Measurements from ENCODE around the gene RNASEH2B. TPM values are rescaled to one million over a fixed set of nuclear protein-coding genes. Genes with fewer than 3 reads are reported as not detected.

RNASEH2B gene
- total and polyA plus RNA-seq, 9 of the 15 experiments (the other 6 are each of a cell fraction or from before 2014, with no cell fraction given), result 26.3 to 109 (median 62.5) TPM

GRCh38 chr13:51004918-51005460 lies 95.4 kb downstream of the RNASEH2B start:
- ATAC-seq, result no peak
- no peaks in the 10 kb centered on the region for H4K20me1 ChIP-seq (replicated peaks; ENCODE audit: control insufficient read depth, insufficient read depth, low read length)
- H3K9me1 ChIP-seq (ENCODE audit: control insufficient read depth, insufficient read depth, low read length), result no peaks in the 10 kb centered on the region
- no peaks in the 10 kb centered on the region for H3K36me3 ChIP-seq (ENCODE audit: control insufficient read depth, insufficient read depth, low read length)
- in situ Hi-C loops (cut with MboI) (no loop called here), intact Hi-C loops (cut with micrococcal nuclease) (no loop called here)
- H3K27ac ChIP-seq (ENCODE audit: extremely low read depth, low read depth, low read length), result no peak overlapping the region
- no peak overlapping the region for H3K4me3 ChIP-seq
- H3K9me3 ChIP-seq (replicated peaks; ENCODE audit: control insufficient read depth, insufficient read depth, low read depth, low read length), result no peaks in the 10 kb centered on the region
- BruUV-seq (replicated peaks), result no TSS peak
- no peak overlapping the region for H3K4me2 ChIP-seq (ENCODE audit: insufficient read depth, low read length)
- peaks cover 11 to 22% of the 10 kb centered on the region in 2 experiments; a peak in 4 of 5 replicates for H3K27me3 ChIP-seq (ENCODE audit: control insufficient read depth in 2 of 2, insufficient read depth in 2 of 2, low read length in 2 of 2)
- H2AFZ ChIP-seq (ENCODE audit: low read depth, low read length), result no peak overlapping the region
- H3K9ac ChIP-seq (ENCODE audit: insufficient read depth in 1 of 2, low read depth in 2 of 2, low read length in 2 of 2), result no peak overlapping the region
- H3K79me2 ChIP-seq (ENCODE audit: control insufficient read depth, insufficient read depth, low read length), result no peaks in the 10 kb centered on the region
- TF ChIP-seq GABPA (tag; conservative IDR thresholded peaks at IDR 0.05; ENCODE audit: low read depth), result 0 out of 2 replicates have a peak, but pooled peaks have one; percentile 26
- no peak for TF ChIP-seq E2F3 (CRISPR knock-in tag; IDR thresholded peaks at IDR 0.05)
- no peak for FAIRE-seq
- ChIA-PET POLR2A (interaction anchor here (0.6 kb wide), 1 partner anchor 834 kb away, joined by 3 read pairs; no protein-coding TSS in a partner anchor), CTCF (ENCODE audit: low intra/inter-chr PET ratio) (no interaction called here)
- H3K4me1 ChIP-seq (replicated peaks in 1 of 2; ENCODE audit: control insufficient read depth in 2 of 2, insufficient read depth in 2 of 2, low read length in 2 of 2), result no peaks in the 10 kb centered on the region
- DNase-seq (ENCODE audit: extremely low read depth in 1 of 4, low spot score in 3 of 4), result no peak
- 0% methylated on average over 1 of the region's 3 CpGs for WGBS (ENCODE audit: insufficient coverage, low coverage, missing lambda C conversion rate)

GRCh38 chr13:51005566-51005965 lies 96.0 kb downstream of the RNASEH2B start:
- no peaks in the 10 kb centered on the region for H3K79me2 ChIP-seq (ENCODE audit: control insufficient read depth, insufficient read depth, low read length)
- H3K4me2 ChIP-seq (ENCODE audit: insufficient read depth, low read length), result no peak overlapping the region
- ChIA-PET CTCF (ENCODE audit: low intra/inter-chr PET ratio) (no interaction called here), POLR2A (interaction anchor here (1.5 kb wide), 1 partner anchor 10 kb away, joined by 4 read pairs; no protein-coding TSS in a partner anchor)
- no peaks in the 10 kb centered on the region for H3K9me1 ChIP-seq (ENCODE audit: control insufficient read depth, insufficient read depth, low read length)
- H3K4me1 ChIP-seq (replicated peaks in 1 of 2; ENCODE audit: control insufficient read depth in 2 of 2, insufficient read depth in 2 of 2, low read length in 2 of 2), result no peaks in the 10 kb centered on the region
- no peak overlapping the region for H3K4me3 ChIP-seq
- H4K20me1 ChIP-seq (replicated peaks; ENCODE audit: control insufficient read depth, insufficient read depth, low read length), result no peaks in the 10 kb centered on the region
- H2AFZ ChIP-seq (ENCODE audit: low read depth, low read length), result no peak overlapping the region
- ATAC-seq (no peak), DNase-seq (ENCODE audit: extremely low read depth in 1 of 4, low spot score in 3 of 4) (no peak), FAIRE-seq (no peak)
- in situ Hi-C loops (cut with MboI) (no loop called here), intact Hi-C loops (cut with micrococcal nuclease) (no loop called here)
- H3K36me3 ChIP-seq (ENCODE audit: control insufficient read depth, insufficient read depth, low read length), result no peaks in the 10 kb centered on the region
- BruUV-seq (replicated peaks), result no TSS peak
- WGBS (ENCODE audit: insufficient coverage, low coverage, missing lambda C conversion rate), result 0% methylated on average over 4 of the region's 4 CpGs
- peaks cover 11 to 17% of the 10 kb centered on the region in 2 experiments; a peak in 4 of 5 replicates for H3K27me3 ChIP-seq (ENCODE audit: control insufficient read depth in 2 of 2, insufficient read depth in 2 of 2, low read length in 2 of 2)
- H3K9me3 ChIP-seq (replicated peaks; ENCODE audit: control insufficient read depth, insufficient read depth, low read depth, low read length), result no peaks in the 10 kb centered on the region
- H3K9ac ChIP-seq (ENCODE audit: insufficient read depth in 1 of 2, low read depth in 2 of 2, low read length in 2 of 2), result no peak overlapping the region
- H3K27ac ChIP-seq (ENCODE audit: extremely low read depth, low read depth, low read length), result no peak overlapping the region
- 0 out of 2 replicates have a peak, but pooled peaks have one; percentile 23 for TF ChIP-seq RAD51 (IDR thresholded peaks at IDR 0.05; ENCODE audit: borderline replicate concordance, low read depth)
- TF ChIP-seq ZNF785 (CRISPR knock-in tag; IDR thresholded peaks at IDR 0.05), result no peak
- TF ChIP-seq SMARCA4 (IDR thresholded peaks at IDR 0.05), result no peak
- TF ChIP-seq HEY1 (CRISPR knock-in tag; IDR thresholded peaks at IDR 0.05; ENCODE audit: borderline replicate concordance), result no peak
- TF ChIP-seq ARHGAP35 (IDR thresholded peaks at IDR 0.05; ENCODE audit: partially characterized antibody), result no peak
- TF ChIP-seq ZNF586 (CRISPR knock-in tag; conservative IDR thresholded peaks at IDR 0.05), result no peak
- TF ChIP-seq HOMEZ (CRISPR knock-in tag; IDR thresholded peaks at IDR 0.05), result no peak
- no peak for TF ChIP-seq PHF21A (IDR thresholded peaks at IDR 0.05; ENCODE audit: borderline replicate concordance, low read depth)
- TF ChIP-seq SMAD3 (CRISPR knock-in tag; conservative IDR thresholded peaks at IDR 0.05), result no peak
- TF ChIP-seq ESRRA (IDR thresholded peaks at IDR 0.05; ENCODE audit: borderline replicate concordance, low read depth), result no peak
- TF ChIP-seq TFE3 (CRISPR knock-in tag; IDR thresholded peaks at IDR 0.05), result peak; percentile 69
- TF ChIP-seq ZNF140 (CRISPR knock-in tag; IDR thresholded peaks at IDR 0.05), result no peak

All from K562 (cell line).